Large intestine (tissue), 3 donors: ENCODE results near the gene FAM50A. TPM values are rescaled to one million over a fixed set of nuclear protein-coding genes. Genes with fewer than 3 reads are reported as not detected.
A peak's percentile ranks its signal among the peaks of the same experiment; 100 is the strongest.

Experiments
- DNase-seq, 2 donors: peaks; one replicate each; pipeline versions ENCODE4 v3.0.0 to v3.0.0-alpha.2; 2013
- H3K27ac ChIP-seq: one replicate; pipeline ENCODE4 v1.5.1; 2013; ENCODE audit warnings: low read length
- H3K27me3 ChIP-seq: 2 replicates; pipeline ENCODE4 v1.6.1; 2013; ENCODE audit warnings: low read length; ENCODE audit not compliant: control insufficient read depth, insufficient read depth
- H3K36me3 ChIP-seq: 2 replicates; pipeline ENCODE4 v1.6.1; 2013; ENCODE audit warnings: low read length; ENCODE audit not compliant: control insufficient read depth, insufficient read depth
- H3K4me1 ChIP-seq: one replicate; pipeline ENCODE4 v1.6.1; 2013; ENCODE audit warnings: low read length; ENCODE audit not compliant: control insufficient read depth, insufficient read depth
- H3K4me3 ChIP-seq: one replicate; pipeline ENCODE4 v1.5.1; 2013; ENCODE audit warnings: low read length
- H3K9me3 ChIP-seq: one replicate; pipeline ENCODE4 v1.6.1; 2013; ENCODE audit warnings: mild to moderate bottlenecking, low read depth, low read length, moderate library complexity; ENCODE audit not compliant: control insufficient read depth
- WGBS: methylation state at CpG from one replicate; pipeline ENCODE4 v1.1.5; 2013; ENCODE audit warnings: low lambda C conversion rate; ENCODE audit not compliant: insufficient coverage; 5-methylcytosine and 5-hydroxymethylcytosine counted together
- polyA plus RNA-seq: library from polyadenylated mRNA; unstranded; fragments of 120-200 nt; gene quantifications from one replicate; pipeline ENCODE4 v1.2.1, GENCODE V29; 2013

The FAM50A gene
- polyA plus RNA-seq, 1 donor: 71.3 TPM

GRCh38 chrX:154465601-154466000, 21.7 kb downstream of the FAM50A start:
- Histone ChIP-seq H3K36me3 (peaks cover 61% of the 10 kb centered on the region), H3K27me3 (no peaks in the 10 kb centered on the region), H3K4me3 (no peak overlapping the region), H3K9me3 (no peaks in the 10 kb centered on the region), H3K4me1 (no peaks in the 10 kb centered on the region), H3K27ac (no peak overlapping the region)
- DNase-seq: no peak
- WGBS: no CpG with 5 or more reads among the region's 14 CpGs

- no peaks in the 10 kb centered on the region for H3K4me1 ChIP-seq
- peaks cover 60% of the 10 kb centered on the region for H3K36me3 ChIP-seq
- no peak overlapping the region for H3K4me3 ChIP-seq
- no peaks in the 10 kb centered on the region for H3K9me3 ChIP-seq
- no peak overlapping the region for H3K27ac ChIP-seq
- no peak for DNase-seq
- no peaks in the 10 kb centered on the region for H3K27me3 ChIP-seq
- WGBS: no CpG with 5 or more reads among the region's 32 CpGs
Measured at GRCh38 chrX:154466036-154466435, 22.1 kb downstream of the FAM50A start.

GRCh38 chrX:154466907-154467306, 23.0 kb downstream of the FAM50A start:
- Histone ChIP-seq H3K36me3 (peaks cover 63% of the 10 kb centered on the region), H3K4me1 (peaks cover under 1% of the 10 kb centered on the region), H3K9me3 (no peaks in the 10 kb centered on the region), H3K27ac (no peak overlapping the region), H3K4me3 (no peak overlapping the region), H3K27me3 (no peaks in the 10 kb centered on the region)
- DNase-seq: no peak
- WGBS: no CpG with 5 or more reads among the region's 15 CpGs

- Histone ChIP-seq H3K9me3 (no peaks in the 10 kb centered on the region), H3K27ac (no peak overlapping the region), H3K4me3 (no peak overlapping the region), H3K27me3 (no peaks in the 10 kb centered on the region), H3K4me1 (peaks cover 2% of the 10 kb centered on the region), H3K36me3 (peaks cover 59% of the 10 kb centered on the region)
- no CpG with 5 or more reads among the region's 21 CpGs for WGBS
- DNase-seq: no peak
Measured at GRCh38 chrX:154467556-154467955, 23.6 kb downstream of the FAM50A start.

- H3K9me3 ChIP-seq: no peaks in the 10 kb centered on the region
- WGBS: no CpG with 5 or more reads among the region's 23 CpGs
- H3K27me3 ChIP-seq: no peaks in the 10 kb centered on the region
- H3K4me1 ChIP-seq: peaks cover 2% of the 10 kb centered on the region
- H3K27ac ChIP-seq: no peak overlapping the region
- H3K4me3 ChIP-seq: no peak overlapping the region
- no peak for DNase-seq
- peaks cover 57% of the 10 kb centered on the region for H3K36me3 ChIP-seq
Measured at GRCh38 chrX:154468217-154468616, 24.3 kb downstream of the FAM50A start.

GRCh38 chrX:154469114-154469513, 25.2 kb downstream of the FAM50A start:
- Histone ChIP-seq H3K9me3 (no peaks in the 10 kb centered on the region), H3K27ac (no peak overlapping the region), H3K4me1 (peaks cover 2% of the 10 kb centered on the region), H3K27me3 (no peaks in the 10 kb centered on the region), H3K4me3 (no peak overlapping the region), H3K36me3 (peaks cover 51% of the 10 kb centered on the region)
- DNase-seq: no peak
- no CpG with 5 or more reads among the region's 9 CpGs for WGBS

- H3K4me3 ChIP-seq: no peak overlapping the region
- peaks cover 47% of the 10 kb centered on the region for H3K36me3 ChIP-seq
- no peak for DNase-seq
- peaks cover 2% of the 10 kb centered on the region for H3K4me1 ChIP-seq
- H3K27ac ChIP-seq: no peak overlapping the region
- no peaks in the 10 kb centered on the region for H3K9me3 ChIP-seq
- no peaks in the 10 kb centered on the region for H3K27me3 ChIP-seq
- no CpG with 5 or more reads among the region's 18 CpGs for WGBS
Measured at GRCh38 chrX:154469880-154470279, 25.9 kb downstream of the FAM50A start.

- Histone ChIP-seq H3K9me3 (no peaks in the 10 kb centered on the region), H3K27ac (no peak overlapping the region), H3K4me3 (no peak overlapping the region), H3K27me3 (no peaks in the 10 kb centered on the region), H3K36me3 (peaks cover 41% of the 10 kb centered on the region), H3K4me1 (peaks cover 2% of the 10 kb centered on the region)
- no CpG with 5 or more reads among the region's 14 CpGs for WGBS
- no peak for DNase-seq
Measured at GRCh38 chrX:154470434-154470833, 26.5 kb downstream of the FAM50A start.

- H3K27me3 ChIP-seq: no peaks in the 10 kb centered on the region
- DNase-seq: no peak
- no peak overlapping the region for H3K27ac ChIP-seq
- H3K9me3 ChIP-seq: no peaks in the 10 kb centered on the region
- WGBS: no CpG with 5 or more reads among the region's 23 CpGs
- H3K4me3 ChIP-seq: no peak overlapping the region
- H3K4me1 ChIP-seq: peaks cover 2% of the 10 kb centered on the region
- H3K36me3 ChIP-seq: peaks cover 36% of the 10 kb centered on the region
Measured at GRCh38 chrX:154470914-154471568, 27.1 kb downstream of the FAM50A start.

- DNase-seq: peak in 1 of 2 donors; percentile 20
- Histone ChIP-seq H3K36me3 (peaks cover 29% of the 10 kb centered on the region), H3K27me3 (no peaks in the 10 kb centered on the region), H3K9me3 (no peaks in the 10 kb centered on the region), H3K4me3 (no peak overlapping the region), H3K27ac (no peak overlapping the region), H3K4me1 (peaks cover 2% of the 10 kb centered on the region)
- WGBS: no CpG with 5 or more reads among the region's 23 CpGs
Measured at GRCh38 chrX:154471839-154472684, 28.1 kb downstream of the FAM50A start.
